Upper lobe of left lung (tissue), 6 donors: ENCODE measurements around the gene TBC1D1. TPM values are rescaled to one million over a fixed set of nuclear protein-coding genes. Genes with fewer than 3 reads are reported as not detected.
"Not testable (repeated sequence)": the region's sequence is repeated elsewhere in the genome, so short reads cannot be mapped to it uniquely, and the experiment has no call there.

Experiments
- ATAC-seq, 2 donors: fragments of 200-7000 bp; cut with Tn5 transposase; one replicate each; pipeline ENCODE4 v1.9.1; 2022; ENCODE audit warnings: mild to moderate bottlenecking in 2 of 2, moderate library complexity in 2 of 2; ENCODE audit not compliant: low FRiP score in 2 of 2
- DNase-seq, 2 donors: peaks; one replicate each; pipeline ENCODE4 v3.0.0-alpha.2; 2019 to 2020
- H3K27ac ChIP-seq, 4 donors: fragments of 200-600 bp; sonication (generic); one replicate each; pipeline ENCODE4 v1.5.1; 2016 to 2019
- H3K27me3 ChIP-seq, 4 donors: fragments of 200-600 bp; sonication (generic); one replicate each; pipeline ENCODE4 v1.5.1; 2017 to 2019
- H3K36me3 ChIP-seq, 4 donors: fragments of 200-600 bp; sonication (generic); one replicate each; pipeline ENCODE4 v1.5.1; 2016 to 2019
- H3K4me1 ChIP-seq, 4 donors: fragments of 200-600 bp; sonication (generic); one replicate each; pipeline ENCODE4 v1.5.1; 2018 to 2019
- H3K4me3 ChIP-seq, 4 donors: fragments of 200-600 bp; sonication (generic); one replicate each; pipeline ENCODE4 v1.5.1; 2017 to 2019; ENCODE audit warnings: mild to moderate bottlenecking in 2 of 4, moderate library complexity in 1 of 4
- H3K9me3 ChIP-seq, 4 donors: fragments of 200-600 bp; sonication (generic); one replicate each; pipeline ENCODE4 v1.5.1; 2018 to 2019
- EP300 ChIP-seq, 4 donors: sonication (generic); formaldehyde crosslinking; IDR thresholded peaks; one replicate each; pipeline ENCODE4 v1.5.1; 2017; ENCODE audit warnings: antibody characterized with exemption in 4 of 4, control low read depth in 2 of 4
- POLR2A ChIP-seq, 4 donors: fragments of 450-650 bp; IDR thresholded peaks; one replicate each; pipeline ENCODE4 v1.5.1; 2016 to 2017; ENCODE audit warnings: antibody characterized with exemption in 4 of 4, mild to moderate bottlenecking in 2 of 4
- POLR2AphosphoS5 ChIP-seq, 2 donors: sonication (generic); formaldehyde crosslinking; IDR thresholded peaks; one replicate each; pipeline ENCODE4 v1.5.1; 2017; ENCODE audit warnings: antibody characterized with exemption in 2 of 2
- WGBS, 2 donors: methylation state at CpG; one replicate each; pipeline ENCODE4 v1.1.5; 2017 to 2018; 5-methylcytosine and 5-hydroxymethylcytosine counted together
- total RNA-seq, 6 donors: library from RNA; depleted of rRNA in 4 of 6; stranded (reverse); fragments of >200 nt in 4 of 6; gene quantifications; one replicate each; pipeline versions ENCODE4 v1.1.0 to v1.2.1, GENCODE V29; 2016 to 2021
- TF ChIP-seq, protein P1 (sequence below), 6 experiments: fragments of 450-650 bp in 4 of 6; fragments of 200-600 bp in 2 of 6; sonication (generic) in 2 of 6; IDR thresholded peaks; one replicate each; pipeline ENCODE4 v1.5.1; 2016 to 2019; ENCODE audit warnings: antibody characterized with exemption in 6 of 6
- donor health status: DM: no; HTN: no; CAD: no; lungs with moderate emphysema.
- donor health status: DM: no; HTN: yes; CAD: no; lungs with severe emphysema.

The TBC1D1 gene
- total RNA-seq, 6 donors from 2014 or later: 45.1 to 68.1 (median 58.0) TPM

DNA sequence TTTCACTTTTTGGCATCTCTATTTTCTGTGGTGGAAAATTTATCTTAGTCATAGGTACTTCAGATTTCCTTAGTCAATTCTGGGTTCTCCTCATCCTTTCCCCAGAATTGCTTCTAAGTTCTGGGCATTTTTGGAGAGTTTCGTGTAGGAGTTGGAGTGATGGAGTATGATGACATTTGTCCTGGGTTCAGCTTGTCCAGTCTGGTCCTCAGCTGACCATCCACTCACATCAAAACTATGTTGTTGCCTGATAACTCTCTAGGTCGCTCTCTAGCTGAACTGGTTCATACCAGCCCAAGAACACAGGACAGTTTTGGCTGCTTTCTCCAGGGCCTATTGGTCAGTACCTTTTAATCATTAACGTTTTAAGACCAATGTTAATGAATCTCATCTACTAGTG is 82.6 kb downstream of the TBC1D1 start:
- Histone ChIP-seq H3K27ac (no peak overlapping the region), H3K36me3 (no peaks in the 10 kb centered on the region), H3K4me3 (no peak overlapping the region), H3K27me3 (no peaks in the 10 kb centered on the region), H3K9me3 (no peaks in the 10 kb centered on the region), H3K4me1 (peaks cover 8 to 19% (median 12%) of the 10 kb centered on the region in 4 donors)
- 51 to 89% methylated on average over 3 of the region's 3 CpGs for WGBS, 2 donors
- no peak for DNase-seq
- no peak for ATAC-seq
- TF ChIP-seq POLR2A (IDR thresholded peaks at IDR 0.05) (no peak), EP300 (IDR thresholded peaks at IDR 0.05) (no peak), POLR2AphosphoS5 (IDR thresholded peaks at IDR 0.05) (no peak)
- TF ChIP-seq, protein P1, sequence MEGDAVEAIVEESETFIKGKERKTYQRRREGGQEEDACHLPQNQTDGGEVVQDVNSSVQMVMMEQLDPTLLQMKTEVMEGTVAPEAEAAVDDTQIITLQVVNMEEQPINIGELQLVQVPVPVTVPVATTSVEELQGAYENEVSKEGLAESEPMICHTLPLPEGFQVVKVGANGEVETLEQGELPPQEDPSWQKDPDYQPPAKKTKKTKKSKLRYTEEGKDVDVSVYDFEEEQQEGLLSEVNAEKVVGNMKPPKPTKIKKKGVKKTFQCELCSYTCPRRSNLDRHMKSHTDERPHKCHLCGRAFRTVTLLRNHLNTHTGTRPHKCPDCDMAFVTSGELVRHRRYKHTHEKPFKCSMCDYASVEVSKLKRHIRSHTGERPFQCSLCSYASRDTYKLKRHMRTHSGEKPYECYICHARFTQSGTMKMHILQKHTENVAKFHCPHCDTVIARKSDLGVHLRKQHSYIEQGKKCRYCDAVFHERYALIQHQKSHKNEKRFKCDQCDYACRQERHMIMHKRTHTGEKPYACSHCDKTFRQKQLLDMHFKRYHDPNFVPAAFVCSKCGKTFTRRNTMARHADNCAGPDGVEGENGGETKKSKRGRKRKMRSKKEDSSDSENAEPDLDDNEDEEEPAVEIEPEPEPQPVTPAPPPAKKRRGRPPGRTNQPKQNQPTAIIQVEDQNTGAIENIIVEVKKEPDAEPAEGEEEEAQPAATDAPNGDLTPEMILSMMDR (IDR thresholded peaks at IDR 0.05): no peak

DNA sequence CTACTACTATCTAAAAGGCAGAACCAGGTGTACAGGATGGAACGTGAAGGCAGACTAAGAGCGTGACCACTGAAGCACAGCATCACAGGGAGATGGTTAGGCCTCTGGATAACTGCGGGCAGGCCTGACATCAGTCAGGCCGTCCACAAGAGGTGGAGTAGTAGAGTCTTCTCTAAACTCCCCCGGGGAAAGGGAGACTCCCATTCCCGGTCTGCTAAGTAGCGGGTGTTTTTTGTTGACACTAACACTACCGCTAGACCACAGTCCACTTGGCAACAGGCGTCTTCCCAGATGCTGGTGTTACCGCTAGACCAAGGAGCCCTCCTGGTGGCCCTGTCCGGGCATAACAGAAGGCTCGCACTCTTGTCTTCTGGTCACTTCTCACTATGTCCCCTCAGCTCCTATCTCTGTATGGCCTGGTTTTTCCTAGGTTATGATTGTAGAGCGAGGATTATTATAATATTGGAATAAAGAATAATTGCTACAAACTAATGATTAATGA is 84.5 kb downstream of the TBC1D1 start:
- H3K4me1 ChIP-seq: peaks cover 8 to 22% (median 19%) of the 10 kb centered on the region in 4 donors
- not testable (repeated sequence) for H3K4me3 ChIP-seq, H3K36me3 ChIP-seq, H3K9me3 ChIP-seq, H3K27ac ChIP-seq, H3K27me3 ChIP-seq, ATAC-seq, DNase-seq
- 90 to 95% methylated on average over 12 of the region's 13 CpGs for WGBS, 2 donors

DNA sequence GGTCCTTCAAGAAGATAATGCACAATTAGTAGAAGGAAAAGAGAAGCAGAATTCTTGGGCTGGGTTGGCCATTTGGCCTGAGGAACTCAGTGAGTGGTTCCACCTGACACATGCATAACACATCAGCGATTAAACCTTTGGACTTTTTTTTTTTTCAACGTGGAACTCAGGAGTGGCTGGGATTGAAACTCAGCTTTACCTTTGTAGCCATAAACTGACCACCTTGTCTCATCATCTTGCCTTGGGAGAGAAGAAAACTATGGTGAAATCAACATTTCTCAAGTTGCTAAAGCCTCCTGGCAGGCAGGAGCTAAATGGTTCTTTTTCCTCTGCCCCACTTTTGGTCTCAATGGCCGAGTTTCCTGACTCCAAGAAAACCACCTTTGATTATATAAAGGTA is 85.6 kb downstream of the TBC1D1 start:
- H3K4me3 ChIP-seq: peak overlapping the region in 3 of 4 donors; percentile 75 to 90 (median 78)
- WGBS, 2 donors: 43 to 50% methylated on average over 3 of the region's 3 CpGs
- H3K27me3 ChIP-seq: no peaks in the 10 kb centered on the region
- no peak for TF ChIP-seq POLR2A (IDR thresholded peaks at IDR 0.05)
- TF ChIP-seq EP300 (IDR thresholded peaks at IDR 0.05): no peak
- TF ChIP-seq POLR2AphosphoS5 (IDR thresholded peaks at IDR 0.05): no peak
- TF ChIP-seq, protein P1 (IDR thresholded peaks at IDR 0.05): no peak
- H3K36me3 ChIP-seq: no peaks in the 10 kb centered on the region
- H3K4me1 ChIP-seq: peaks cover 5 to 22% (median 15%) of the 10 kb centered on the region in 4 donors
- H3K9me3 ChIP-seq: no peaks in the 10 kb centered on the region
- ATAC-seq (no peak), DNase-seq (no peak)
- H3K27ac ChIP-seq: peak overlapping the region; percentile 74 to 98 (median 90)

DNA sequence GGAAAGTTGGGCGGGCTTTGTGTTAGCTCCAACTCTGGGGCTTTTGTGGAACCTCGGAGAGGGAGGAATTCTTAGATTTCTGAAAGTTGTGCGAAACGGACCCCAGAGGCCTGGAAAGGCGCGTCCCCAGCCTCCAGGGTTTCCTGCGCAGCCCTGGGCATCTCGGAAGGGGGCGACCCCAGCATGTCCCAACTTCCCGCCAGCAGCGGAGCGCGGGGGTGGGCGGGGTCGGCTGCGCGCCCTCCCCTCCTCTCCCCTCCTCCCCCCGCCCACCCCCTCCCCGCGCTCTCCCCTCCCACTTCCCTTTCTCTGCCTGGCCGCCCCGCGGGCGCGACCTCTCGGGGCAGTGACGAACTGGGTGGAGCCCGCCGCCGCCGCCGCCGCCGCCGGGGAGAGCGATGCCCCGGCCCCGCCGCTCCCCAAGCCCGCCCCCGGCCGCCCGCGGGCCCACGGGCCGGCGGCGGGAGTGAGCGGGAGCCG is 86.1 kb downstream of the TBC1D1 start:
- WGBS, 2 donors: 0 to 1% methylated on average over 4 to 17 of the region's 50 CpGs
- Histone ChIP-seq H3K4me3 (peak overlapping the region in 3 of 4 donors; percentile 75 to 90 (median 78)), H3K36me3 (no peaks in the 10 kb centered on the region), H3K27ac (peak overlapping the region; percentile 93 to 98 (median 95)), H3K9me3 (no peaks in the 10 kb centered on the region), H3K27me3 (no peaks in the 10 kb centered on the region), H3K4me1 (peaks cover 10 to 27% (median 18%) of the 10 kb centered on the region in 4 donors)
- ATAC-seq (peak; percentile 87 to 95), DNase-seq (peak; percentile 88 to 97)
- peak in 1 of 4 donors; percentile 4 for TF ChIP-seq EP300 (IDR thresholded peaks at IDR 0.05)
- TF ChIP-seq POLR2AphosphoS5 (IDR thresholded peaks at IDR 0.05): peak in 1 of 2 donors; percentile 52
- TF ChIP-seq POLR2A (IDR thresholded peaks at IDR 0.05): no peak
- TF ChIP-seq, protein P1 (IDR thresholded peaks at IDR 0.05): no peak

DNA sequence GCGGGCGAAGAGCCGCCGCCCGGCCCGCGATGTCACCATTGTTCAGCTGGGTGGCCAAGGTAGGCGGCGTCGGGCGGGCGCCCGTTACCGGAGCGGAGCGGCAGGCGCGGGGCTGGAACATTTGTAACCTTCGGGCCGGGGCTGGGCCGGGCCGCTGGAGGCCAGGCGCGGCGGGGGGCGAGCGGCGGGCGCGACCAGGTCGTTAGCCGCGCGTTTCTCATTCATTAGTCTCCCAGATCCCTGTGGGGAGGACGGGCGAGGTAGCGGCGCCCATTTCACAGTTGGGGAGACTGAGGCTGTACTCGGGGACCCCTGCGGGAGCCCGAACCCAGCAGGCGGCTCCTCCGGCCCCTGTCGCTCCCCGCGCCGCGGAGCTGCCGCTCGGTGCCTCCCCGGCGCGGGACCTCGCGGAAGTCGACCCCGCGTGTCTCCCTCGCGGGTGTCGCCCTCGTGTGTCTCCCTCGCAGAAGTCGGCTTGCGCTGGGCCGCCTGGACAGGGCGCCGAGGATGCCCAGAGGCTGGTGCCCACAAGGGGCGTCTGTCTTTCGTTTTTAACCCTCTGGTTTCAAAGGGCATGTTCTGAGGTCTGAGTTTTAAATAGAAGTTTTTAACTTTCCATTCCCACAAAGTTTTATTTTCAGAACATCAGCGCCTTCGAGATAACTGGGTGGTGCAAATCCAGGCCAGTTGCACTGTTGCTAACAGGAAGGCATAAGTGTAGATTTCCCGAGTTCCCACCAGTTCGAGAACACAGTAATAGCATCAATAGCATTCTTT is 86.8 kb downstream of the TBC1D1 start:
- Histone ChIP-seq H3K36me3 (no peaks in the 10 kb centered on the region), H3K4me3 (peak overlapping the region; percentile 75 to 90 (median 78)), H3K27me3 (no peaks in the 10 kb centered on the region), H3K9me3 (no peaks in the 10 kb centered on the region), H3K27ac (peak overlapping the region; percentile 93 to 98 (median 95)), H3K4me1 (peaks cover 13 to 34% (median 23%) of the 10 kb centered on the region in 4 donors)
- ATAC-seq (peak; percentile 89 to 93), DNase-seq (peak; percentile 85 to 93)
- TF ChIP-seq POLR2A (IDR thresholded peaks at IDR 0.05): peak in 2 of 4 donors; percentile 40 to 53
- TF ChIP-seq EP300 (IDR thresholded peaks at IDR 0.05): no peak
- TF ChIP-seq, protein P1 (IDR thresholded peaks at IDR 0.05): peak; percentile 57 to 80 (median 71)
- TF ChIP-seq POLR2AphosphoS5 (IDR thresholded peaks at IDR 0.05): peak; percentile 17 to 28
- WGBS, 2 donors: 0 to 1% methylated on average over 6 to 51 of the region's 74 CpGs
